NCI-H2227 (cell line): ENCODE results near the gene DYNLT2.
A peak's percentile ranks its signal among the peaks of the same experiment; 100 is the strongest.
"Not testable (repeated sequence)": the region's sequence is repeated elsewhere in the genome, so short reads cannot be mapped to it uniquely, and the experiment has no call there.

ENCODE experiments used
- DNase-seq: peaks from one replicate; lab custom pipeline; 2025; ENCODE audit not compliant: unreplicated experiment; lab: John Stamatoyannopoulos, UW

The DYNLT2 gene

DNA sequence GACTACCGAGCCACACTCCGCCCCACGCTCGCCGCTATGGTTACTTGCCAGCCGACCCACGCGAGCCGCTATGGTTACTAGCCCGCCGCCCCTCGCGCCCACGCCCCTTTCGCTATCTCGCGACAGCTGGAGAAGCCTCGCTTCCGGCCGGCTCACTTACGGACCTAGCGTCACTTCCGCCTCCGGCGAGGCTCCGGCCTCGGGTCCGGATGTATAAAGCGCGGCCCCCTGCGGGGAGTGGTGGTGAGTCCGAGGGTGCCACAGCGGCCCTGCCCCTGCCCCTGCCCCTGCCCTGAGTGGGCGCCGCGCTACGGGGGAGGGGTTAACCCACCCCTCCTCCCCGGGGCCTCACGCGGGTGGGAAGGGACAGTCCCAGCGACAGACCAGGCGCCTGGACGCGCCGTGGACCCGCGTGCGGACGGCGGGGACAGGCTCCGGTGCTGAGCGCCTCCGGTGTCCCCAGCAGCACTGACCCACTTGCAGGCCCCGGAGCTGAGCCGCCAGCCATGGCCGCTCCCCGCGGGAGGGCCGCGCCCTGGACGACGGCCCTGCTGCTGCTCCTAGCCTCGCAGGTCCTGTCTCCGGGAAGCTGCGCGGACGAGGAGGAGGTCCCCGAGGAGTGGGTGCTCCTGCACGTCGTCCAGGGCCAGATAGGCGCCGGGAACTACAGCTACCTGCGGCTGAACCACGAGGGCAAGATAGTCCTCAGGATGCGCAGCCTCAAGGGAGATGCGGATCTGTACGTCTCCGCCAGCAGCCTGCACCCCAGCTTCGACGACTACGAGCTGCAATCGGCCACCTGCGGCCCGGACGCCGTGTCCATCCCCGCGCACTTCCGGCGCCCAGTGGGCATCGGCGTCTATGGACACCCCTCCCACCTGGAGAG lies 49.2 kb downstream of the DYNLT2 start, which contains the start of the genes C6orf120 and WDR27:
Gene C6orf120, plus strand, starts transcription at position 173 of the 886 bp plus-strand sequence. Its CDS starts 334 bp downstream, at position 507.
Gene WDR27, minus strand, starts transcription at position 76 of the 886 bp plus-strand sequence. CDS start 13,024 bp downstream, outside the sequence.
- peak; percentile 95 for DNase-seq

DNA sequence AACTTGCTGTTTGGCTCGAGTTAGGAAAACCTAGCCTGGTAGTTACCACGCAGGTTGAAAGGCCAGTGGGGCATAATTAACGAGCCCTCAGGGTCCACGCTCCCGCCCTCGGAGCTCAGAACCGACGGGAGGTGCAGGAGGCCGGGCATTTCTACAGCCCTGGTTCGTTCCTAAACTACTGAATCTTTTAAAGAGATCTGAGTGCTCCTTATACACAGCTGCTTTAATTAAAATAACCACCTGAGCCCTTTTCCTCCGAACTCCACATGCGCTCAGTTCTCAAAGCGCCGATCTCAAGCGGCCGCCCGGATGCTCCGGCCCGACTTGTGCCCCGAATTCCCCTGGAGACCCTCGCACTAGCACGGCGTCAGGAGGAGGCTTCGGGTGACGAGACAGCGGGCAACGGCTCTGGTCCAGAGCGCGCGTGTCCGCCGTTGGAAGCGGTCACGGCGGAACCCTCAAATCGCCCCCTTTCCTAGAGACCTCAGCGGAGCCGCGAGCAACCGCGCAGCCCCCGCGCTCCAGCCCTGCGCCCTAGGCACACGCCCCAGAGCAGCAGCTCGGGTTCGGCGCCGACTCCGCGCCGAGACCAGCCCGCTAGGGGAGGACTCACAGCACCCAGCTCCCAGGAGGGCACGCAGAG lies 49.9 kb downstream of the DYNLT2 start:
- peak; percentile 41 for DNase-seq

DNA sequence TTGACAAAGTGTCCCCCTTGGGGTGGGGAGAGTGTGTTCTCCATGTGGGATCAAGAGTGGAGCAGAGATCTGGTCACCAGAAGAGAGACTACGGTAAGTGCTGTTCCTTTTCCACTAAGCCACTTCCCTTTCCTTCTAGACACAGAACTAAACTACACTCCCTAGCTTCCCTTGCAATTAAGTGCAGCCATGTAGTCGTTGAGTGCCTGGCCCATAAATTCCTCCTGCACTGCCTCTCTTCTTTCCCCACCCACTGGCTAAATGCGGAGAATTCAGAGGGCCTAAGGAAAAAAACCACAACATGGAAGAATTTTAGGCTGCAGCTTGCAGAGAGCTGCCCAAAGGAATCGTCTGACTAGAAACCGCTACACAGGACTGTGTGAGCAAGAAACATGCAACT lies 51.1 kb downstream of the DYNLT2 start:
- DNase-seq = peak; percentile 15

DNA sequence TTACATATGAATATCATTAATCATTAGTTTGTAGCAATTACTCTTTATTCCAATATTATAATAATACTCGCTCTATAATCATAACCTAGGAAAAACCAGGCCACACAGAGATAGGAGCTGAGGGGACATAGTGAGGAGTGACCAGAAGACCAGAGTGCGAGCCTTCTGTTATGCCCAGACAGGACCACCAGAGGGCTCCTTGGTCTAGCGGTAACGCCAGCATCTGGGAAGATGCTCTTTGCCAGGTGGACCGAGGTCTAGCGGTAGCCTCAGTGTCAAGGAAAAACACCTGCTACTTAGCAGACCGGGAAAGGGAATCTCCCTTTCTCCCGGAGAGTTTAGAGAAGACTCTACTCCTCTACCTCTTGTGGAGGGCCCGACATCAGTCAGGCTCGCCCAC lies 54.3 kb downstream of the DYNLT2 start:
- DNase-seq = not testable (repeated sequence)

DNA sequence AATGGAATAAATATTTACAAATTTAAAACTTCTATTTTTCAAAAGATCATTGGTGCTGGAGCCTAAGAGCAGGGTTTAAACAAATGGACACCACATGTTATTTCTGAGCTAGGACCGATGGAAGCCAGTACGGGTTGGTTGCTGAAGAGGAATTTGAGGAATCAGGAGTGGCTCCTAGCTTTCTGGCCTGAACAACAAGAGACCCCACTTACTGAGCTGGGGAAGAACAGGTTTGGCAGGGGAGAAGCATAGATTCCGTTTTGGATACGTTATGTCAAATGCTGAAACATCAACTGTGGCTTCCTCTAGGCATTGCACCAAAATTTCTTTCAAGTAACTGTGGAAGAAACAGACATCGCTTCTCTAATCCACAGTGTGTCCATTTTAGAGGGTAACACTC lies 56.2 kb downstream of the DYNLT2 start:
- no peak for DNase-seq

DNA sequence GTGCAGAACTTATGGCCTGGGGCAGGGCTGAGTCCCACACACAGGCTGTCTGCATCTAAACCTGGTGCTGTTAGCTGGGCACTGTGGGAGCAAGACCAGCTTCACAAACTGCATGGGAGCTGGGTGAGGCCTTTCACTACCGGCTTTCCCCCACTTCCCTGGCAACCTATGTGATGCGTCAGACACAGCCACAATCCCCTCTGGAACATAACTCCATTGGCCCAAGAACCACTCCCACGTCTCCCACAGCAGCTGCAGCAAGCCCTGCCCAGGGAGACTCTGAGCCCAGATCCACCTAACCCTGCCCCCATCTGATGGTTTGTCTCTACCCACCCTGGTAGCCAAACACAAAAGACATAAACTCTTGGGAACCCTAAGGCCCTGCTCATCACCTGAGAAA lies 58.9 kb downstream of the DYNLT2 start:
- DNase-seq = no peak

DNA sequence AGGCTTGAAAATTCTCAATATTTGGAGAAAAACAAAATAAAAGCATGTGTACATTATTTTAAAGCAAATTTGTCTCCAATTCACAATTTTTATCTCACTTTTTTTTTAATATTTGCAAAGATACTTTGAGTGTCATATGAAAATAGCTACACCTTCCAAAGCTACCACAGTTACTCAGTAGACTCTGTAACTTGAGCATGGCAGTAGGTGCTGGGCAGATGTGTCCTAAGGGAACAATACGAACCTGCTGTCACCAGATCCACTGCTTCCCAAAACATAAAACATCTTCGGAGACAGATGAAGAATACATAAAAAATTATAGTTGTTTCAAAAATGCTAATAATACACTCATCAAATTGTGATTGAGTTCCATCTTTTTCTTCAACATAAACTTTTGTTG lies 60.1 kb downstream of the DYNLT2 start:
- DNase-seq = no peak
